ENCODE results near the gene MEOX2. TPM values are rescaled to one million over a fixed set of nuclear protein-coding genes. Genes with fewer than 3 reads are reported as not detected.

MEOX2 gene
- polyA plus RNA-seq, 1 donor (not counting 4 experiments of a cell fraction or from before 2014, with no cell fraction given): not detected

DNA sequence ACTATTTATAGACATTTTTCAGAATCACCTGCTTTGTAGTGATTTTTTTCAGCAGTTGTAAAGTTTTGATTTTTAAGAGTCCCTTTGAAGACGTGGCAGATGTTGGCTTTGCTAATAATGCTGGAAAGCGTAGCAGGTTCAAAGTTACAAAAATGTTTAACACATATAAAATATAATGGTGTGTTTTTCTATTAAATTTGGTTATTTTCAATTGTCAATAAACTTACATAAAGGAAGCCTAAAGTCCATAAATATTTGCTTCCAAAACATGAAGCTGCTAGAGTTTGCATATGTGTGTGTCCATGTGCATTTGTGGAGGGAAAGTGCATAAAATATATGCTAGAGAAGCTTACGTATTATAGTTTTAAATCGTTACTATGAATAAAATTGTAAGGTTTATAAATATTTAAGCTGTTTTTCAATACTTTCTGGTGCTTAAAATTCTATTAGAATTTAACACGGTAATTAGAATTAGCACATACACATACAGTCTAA is 3.7 kb downstream of the MEOX2 start:
- no peak for FAIRE-seq
- no peak for DNase-seq (ENCODE audit: low read depth, low spot score)
- H3K4me1 ChIP-seq (ENCODE audit: control insufficient read depth, extremely low read depth, insufficient read depth, low read length): no peaks in the 10 kb centered on the region
- no peaks in the 10 kb centered on the region for H3K36me3 ChIP-seq (ENCODE audit: control insufficient read depth in 2 of 2, extremely low read depth in 1 of 2, insufficient read depth in 2 of 2, low read length in 2 of 2)
- H3K4me3 ChIP-seq (ENCODE audit: control insufficient read depth in 2 of 3, extremely low read depth in 1 of 3, insufficient read depth in 2 of 3, low read depth in 1 of 3, low read length in 3 of 3): no peak overlapping the region
- H3K9me1 ChIP-seq (ENCODE audit: control insufficient read depth, extremely low read depth, insufficient read depth, low read length): no peaks in the 10 kb centered on the region
- no peaks in the 10 kb centered on the region for H3K9me3 ChIP-seq (ENCODE audit: control insufficient read depth, low read depth, low read length)
- dilution Hi-C loops (cut with MboI; ENCODE audit: extremely low pct_ligation_motif_present, low sequenced_read_pairs): no loop called here
- no peaks in the 10 kb centered on the region for H4K20me1 ChIP-seq (ENCODE audit: control insufficient read depth, extremely low read depth, insufficient read depth, low read length)
- no peak overlapping the region for H3K4me2 ChIP-seq (ENCODE audit: control insufficient read depth, extremely low read depth, insufficient read depth, low read depth, low read length)
- H3K9ac ChIP-seq (ENCODE audit: control insufficient read depth, extremely low read depth, insufficient read depth, low read length): no peak overlapping the region
- H2AFZ ChIP-seq (ENCODE audit: control insufficient read depth, low read length): no peak overlapping the region
- H3K79me2 ChIP-seq (ENCODE audit: control insufficient read depth, insufficient read depth, low read length): no peaks in the 10 kb centered on the region
- H3K27ac ChIP-seq (ENCODE audit: control insufficient read depth, insufficient read depth, low read length): no peak overlapping the region
- H3K27me3 ChIP-seq (ENCODE audit: control insufficient read depth, extremely low read depth, insufficient read depth, low read length): peaks cover 31% of the 10 kb centered on the region
- TF ChIP-seq CTCF (optimal IDR thresholded peaks at IDR 0.05 in 1 of 3, IDR thresholded peaks at IDR 0.05 in 1 of 3, conservative IDR thresholded peaks at IDR 0.05 in 1 of 3; ENCODE audit: extremely low read depth in 1 of 3, insufficient read depth in 2 of 3, low read length in 3 of 3): no peak
- no peak for TF ChIP-seq EZH2 (IDR thresholded peaks at IDR 0.05; ENCODE audit: low read length)

GRCh38 chr7:15682111-15682510 is 4.4 kb downstream of the MEOX2 start:
- H3K27ac ChIP-seq (ENCODE audit: control insufficient read depth, insufficient read depth, low read length): no peak overlapping the region
- peaks cover 24% of the 10 kb centered on the region for H3K27me3 ChIP-seq (ENCODE audit: control insufficient read depth, extremely low read depth, insufficient read depth, low read length)
- H3K4me3 ChIP-seq (ENCODE audit: control insufficient read depth in 2 of 3, extremely low read depth in 1 of 3, insufficient read depth in 2 of 3, low read depth in 1 of 3, low read length in 3 of 3): no peak overlapping the region

More at GRCh38 chr7:15682111-15682510, 4.4 kb downstream of the MEOX2 start:
- H4K20me1 ChIP-seq (ENCODE audit: control insufficient read depth, extremely low read depth, insufficient read depth, low read length): no peaks in the 10 kb centered on the region
- H3K9me3 ChIP-seq (ENCODE audit: control insufficient read depth, low read depth, low read length): no peaks in the 10 kb centered on the region
- no peaks in the 10 kb centered on the region for H3K9me1 ChIP-seq (ENCODE audit: control insufficient read depth, extremely low read depth, insufficient read depth, low read length)
- H3K36me3 ChIP-seq (ENCODE audit: control insufficient read depth in 2 of 2, extremely low read depth in 1 of 2, insufficient read depth in 2 of 2, low read length in 2 of 2): no peaks in the 10 kb centered on the region
- dilution Hi-C loops (cut with MboI; ENCODE audit: extremely low pct_ligation_motif_present, low sequenced_read_pairs): no loop called here
- no peaks in the 10 kb centered on the region for H3K79me2 ChIP-seq (ENCODE audit: control insufficient read depth, insufficient read depth, low read length)
- no peak overlapping the region for H3K9ac ChIP-seq (ENCODE audit: control insufficient read depth, extremely low read depth, insufficient read depth, low read length)
- no peak overlapping the region for H2AFZ ChIP-seq (ENCODE audit: control insufficient read depth, low read length)
- H3K4me2 ChIP-seq (ENCODE audit: control insufficient read depth, extremely low read depth, insufficient read depth, low read depth, low read length): no peak overlapping the region
- no peak for TF ChIP-seq CTCF (optimal IDR thresholded peaks at IDR 0.05 in 1 of 3, IDR thresholded peaks at IDR 0.05 in 1 of 3, conservative IDR thresholded peaks at IDR 0.05 in 1 of 3; ENCODE audit: extremely low read depth in 1 of 3, insufficient read depth in 2 of 3, low read length in 3 of 3)
- TF ChIP-seq EZH2 (IDR thresholded peaks at IDR 0.05; ENCODE audit: low read length): no peak
- DNase-seq (ENCODE audit: low read depth, low spot score) (no peak), FAIRE-seq (no peak)
- H3K4me1 ChIP-seq (ENCODE audit: control insufficient read depth, extremely low read depth, insufficient read depth, low read length): no peaks in the 10 kb centered on the region
